Keratinocyte (primary cell): Measurements from ENCODE around the gene SNX20. TPM values are rescaled to one million over a fixed set of nuclear protein-coding genes. Genes with fewer than 3 reads are reported as not detected.

Experiments
- DNase-seq: peaks from one replicate; pipeline ENCODE4 v3.0.0-alpha.2; 2011; ENCODE audit warnings: low read depth, missing footprints, low spot score
- FAIRE-seq: peaks from 2 replicates; lab custom pipeline; 2011; peaks lifted over from hg19 to GRCh38; lab: Jason Lieb, UNC
- H2AFZ ChIP-seq: 2 replicates; pipeline ENCODE4 v1.6.0; 2012; ENCODE audit warnings: low read length, control low read depth, inconsistent platforms; ENCODE audit not compliant: control insufficient read depth
- H3K27ac ChIP-seq: 2 replicates; pipeline ENCODE4 v1.5.1; 2011; ENCODE audit warnings: low read length; ENCODE audit not compliant: control insufficient read depth, insufficient read depth
- H3K27me3 ChIP-seq: 3 replicates; pipeline ENCODE4 v1.6.0; 2011; ENCODE audit warnings: low read length; ENCODE audit not compliant: control insufficient read depth, insufficient read depth; ENCODE audit errors: extremely low read depth
- H3K36me3 ChIP-seq, 2 experiments: 2 replicates in 1 of 2; 3 replicates in 1 of 2; pipeline ENCODE4 v1.5.1; 2011; ENCODE audit warnings: low read length in 2 of 2, mild to moderate bottlenecking in 1 of 2; ENCODE audit not compliant: control insufficient read depth in 2 of 2, insufficient read depth in 2 of 2; ENCODE audit errors: extremely low read depth in 1 of 2
- H3K4me1 ChIP-seq: 3 replicates; pipeline ENCODE4 v1.5.1; 2011; ENCODE audit warnings: low read length; ENCODE audit not compliant: control insufficient read depth, insufficient read depth; ENCODE audit errors: extremely low read depth
- H3K4me2 ChIP-seq: 3 replicates; pipeline ENCODE4 v1.6.0; 2011; ENCODE audit warnings: low read depth, low read length; ENCODE audit not compliant: control insufficient read depth, insufficient read depth; ENCODE audit errors: extremely low read depth
- H3K4me3 ChIP-seq, 3 experiments: fragments of 200-600 bp in 1 of 3; sonication (generic) in 1 of 3; 2 replicates in 2 of 3; 3 replicates in 1 of 3; pipeline ENCODE4 v1.5.1; 2011 to 2016; ENCODE audit warnings: low read length in 3 of 3, mild to moderate bottlenecking in 3 of 3, control low read depth in 2 of 3, inconsistent platforms in 1 of 3, low read depth in 1 of 3, mixed read lengths in 1 of 3, mixed run types in 1 of 3, moderate library complexity in 1 of 3; ENCODE audit not compliant: control insufficient read depth in 2 of 3, insufficient read depth in 2 of 3; ENCODE audit errors: extremely low read depth in 1 of 3
- H3K79me2 ChIP-seq: 2 replicates; pipeline ENCODE4 v1.6.0; 2012; ENCODE audit warnings: low read length; ENCODE audit not compliant: control insufficient read depth, insufficient read depth
- H3K9ac ChIP-seq: 3 replicates; pipeline ENCODE4 v1.6.0; 2011; ENCODE audit warnings: low read length; ENCODE audit not compliant: control insufficient read depth, insufficient read depth; ENCODE audit errors: extremely low read depth
- H3K9me1 ChIP-seq: 3 replicates; pipeline ENCODE4 v1.6.0; 2011; ENCODE audit warnings: low read length; ENCODE audit not compliant: control insufficient read depth, insufficient read depth; ENCODE audit errors: extremely low read depth
- H3K9me3 ChIP-seq: 2 replicates; pipeline ENCODE4 v1.5.1; 2012; ENCODE audit warnings: low read depth, low read length; ENCODE audit not compliant: control insufficient read depth
- H4K20me1 ChIP-seq: 3 replicates; pipeline ENCODE4 v1.6.0; 2011; ENCODE audit warnings: low read length; ENCODE audit not compliant: control insufficient read depth, insufficient read depth; ENCODE audit errors: extremely low read depth
- EZH2 ChIP-seq: IDR thresholded peaks from one replicate; pipeline ENCODE4 v1.6.1; 2012; ENCODE audit warnings: inconsistent platforms, mild to moderate bottlenecking, low read length, moderate library complexity
- dilution Hi-C: fragments of 300-500 bp; cut with MboI; formaldehyde crosslinking; loops from one replicate; pipeline ENCODE4 v1.7.0; 2020; ENCODE audit warnings: low sequenced_read_pairs; ENCODE audit not compliant: extremely low pct_ligation_motif_present
- polyA plus RNA-seq, 5 experiments: library from polyadenylated mRNA; depleted of rRNA in 3 of 5; stranded (reverse) in 3 of 5; stranded (forward) in 1 of 5; unstranded in 1 of 5; fragments of >200 nt; gene quantifications; 1 replicate in 1 of 5; 2 replicates in 3 of 5; 3 replicates in 1 of 5; pipeline versions ENCODE4 v1.2.1 to v1.2.3, GENCODE V29; 2011 to 2012; ENCODE audit warnings: missing spikeins in 2 of 5, low read depth in 1 of 5, low replicate concordance in 1 of 5
- TF ChIP-seq, protein P1 (sequence below), 3 experiments: IDR thresholded peaks in 1 of 3; conservative IDR thresholded peaks in 1 of 3; optimal IDR thresholded peaks in 1 of 3; 2 replicates in 2 of 3; 3 replicates in 1 of 3; pipeline versions ENCODE3 to v1.5.1; 2011; ENCODE audit warnings: low read length in 3 of 3, mild to moderate bottlenecking in 3 of 3, moderate library complexity in 2 of 3, control low read depth in 1 of 3, inconsistent platforms in 1 of 3; ENCODE audit not compliant: insufficient read depth in 2 of 3; ENCODE audit errors: extremely low read depth in 1 of 3

Gene SNX20
- polyA plus RNA-seq, 1 donor (not counting 4 experiments of a cell fraction or from before 2014, with no cell fraction given), result not detected

DNA sequence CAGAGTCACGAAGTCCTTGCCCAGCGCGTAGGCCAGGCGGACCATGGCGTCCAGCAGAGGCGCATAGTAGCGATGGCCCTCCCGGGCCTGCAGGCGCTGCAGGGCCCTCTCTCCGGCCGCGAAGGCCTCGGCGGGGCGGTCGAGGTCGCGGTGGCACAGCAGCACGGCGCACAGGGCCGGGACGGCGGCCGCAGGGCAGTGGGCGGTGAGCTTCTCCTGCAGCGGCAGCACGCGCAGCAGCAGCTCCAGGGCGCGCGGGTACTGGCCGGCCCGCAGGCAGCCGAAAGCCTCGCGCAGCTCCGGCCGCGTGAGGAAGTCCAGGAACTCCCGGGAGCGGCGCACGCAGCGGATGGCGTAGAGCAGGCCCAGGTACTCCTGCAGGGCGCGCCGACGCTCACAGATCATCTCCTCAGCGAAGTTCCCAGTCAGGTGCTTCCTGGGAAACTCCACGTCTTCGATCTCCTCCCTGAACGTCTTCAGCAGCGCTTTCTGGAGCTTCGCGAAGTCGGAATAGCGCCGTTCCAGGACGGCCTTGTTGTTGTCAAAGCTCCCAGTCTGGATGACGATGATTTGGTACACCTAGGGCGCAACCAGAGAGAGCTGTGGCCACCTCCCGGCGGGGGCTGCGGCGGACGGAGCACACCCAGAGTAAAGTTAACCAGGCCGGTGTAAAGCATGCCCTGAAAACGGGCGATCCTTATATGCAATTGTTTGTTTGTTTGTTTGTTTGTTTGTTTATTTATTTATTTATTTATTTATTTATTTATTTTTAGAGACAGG, 7.4 kb downstream of the SNX20 start:
- no peak overlapping the region for H3K27ac ChIP-seq
- H3K79me2 ChIP-seq, result no peaks in the 10 kb centered on the region
- H3K9me3 ChIP-seq, result peaks cover 9% of the 10 kb centered on the region
- H3K9ac ChIP-seq, result no peak overlapping the region
- H4K20me1 ChIP-seq, result no peaks in the 10 kb centered on the region
- dilution Hi-C loops, result no loop called here
- H3K27me3 ChIP-seq, result no peaks in the 10 kb centered on the region
- no peak overlapping the region for H3K4me2 ChIP-seq
- H2AFZ ChIP-seq, result no peak overlapping the region
- DNase-seq (no peak), FAIRE-seq (no peak)
- no peak overlapping the region for H3K4me3 ChIP-seq
- H3K9me1 ChIP-seq, result no peaks in the 10 kb centered on the region
- TF ChIP-seq, protein P1, sequence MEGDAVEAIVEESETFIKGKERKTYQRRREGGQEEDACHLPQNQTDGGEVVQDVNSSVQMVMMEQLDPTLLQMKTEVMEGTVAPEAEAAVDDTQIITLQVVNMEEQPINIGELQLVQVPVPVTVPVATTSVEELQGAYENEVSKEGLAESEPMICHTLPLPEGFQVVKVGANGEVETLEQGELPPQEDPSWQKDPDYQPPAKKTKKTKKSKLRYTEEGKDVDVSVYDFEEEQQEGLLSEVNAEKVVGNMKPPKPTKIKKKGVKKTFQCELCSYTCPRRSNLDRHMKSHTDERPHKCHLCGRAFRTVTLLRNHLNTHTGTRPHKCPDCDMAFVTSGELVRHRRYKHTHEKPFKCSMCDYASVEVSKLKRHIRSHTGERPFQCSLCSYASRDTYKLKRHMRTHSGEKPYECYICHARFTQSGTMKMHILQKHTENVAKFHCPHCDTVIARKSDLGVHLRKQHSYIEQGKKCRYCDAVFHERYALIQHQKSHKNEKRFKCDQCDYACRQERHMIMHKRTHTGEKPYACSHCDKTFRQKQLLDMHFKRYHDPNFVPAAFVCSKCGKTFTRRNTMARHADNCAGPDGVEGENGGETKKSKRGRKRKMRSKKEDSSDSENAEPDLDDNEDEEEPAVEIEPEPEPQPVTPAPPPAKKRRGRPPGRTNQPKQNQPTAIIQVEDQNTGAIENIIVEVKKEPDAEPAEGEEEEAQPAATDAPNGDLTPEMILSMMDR (optimal IDR thresholded peaks at IDR 0.05 in 1 of 3, IDR thresholded peaks at IDR 0.05 in 1 of 3, conservative IDR thresholded peaks at IDR 0.05 in 1 of 3; ENCODE audit: extremely low read depth in 1 of 3, insufficient read depth in 2 of 3, low read length in 3 of 3), result no peak
- TF ChIP-seq EZH2, result no peak
- no peaks in the 10 kb centered on the region for H3K4me1 ChIP-seq
- H3K36me3 ChIP-seq, result no peaks in the 10 kb centered on the region

DNA sequence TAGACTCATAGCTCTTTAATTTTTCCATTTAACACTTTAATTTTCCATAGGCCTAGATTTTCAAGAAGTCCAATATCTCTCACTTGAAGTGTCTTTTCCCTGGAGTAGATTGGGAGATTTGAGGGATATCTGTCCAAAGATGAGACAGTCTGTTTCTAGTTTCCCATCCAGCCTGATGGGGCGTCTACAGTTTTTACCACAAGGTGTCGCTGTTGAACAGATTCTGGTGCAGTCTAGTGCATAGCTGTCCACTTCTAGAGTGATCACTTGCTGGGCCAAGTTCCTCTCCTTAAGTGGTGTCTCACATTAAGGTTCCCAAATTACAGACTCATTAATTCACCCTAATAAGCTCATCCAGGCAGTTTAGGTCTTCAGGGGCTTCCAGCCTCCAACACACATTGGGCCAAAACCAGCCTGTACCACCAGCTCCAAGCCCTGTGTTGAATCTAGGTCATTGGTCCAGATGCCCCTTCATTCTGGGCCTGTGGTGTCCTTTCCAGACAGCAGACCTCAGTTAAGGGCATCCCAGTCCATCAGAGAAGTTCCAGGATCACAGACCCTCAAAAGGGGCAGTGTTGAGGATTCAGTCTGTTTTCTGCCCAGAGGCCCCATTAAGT, 9.4 kb downstream of the SNX20 start:
- Histone ChIP-seq H3K79me2 (no peaks in the 10 kb centered on the region), H3K36me3 (no peaks in the 10 kb centered on the region), H3K27ac (no peak overlapping the region), H3K9ac (no peak overlapping the region), H2AFZ (no peak overlapping the region), H4K20me1 (no peaks in the 10 kb centered on the region), H3K4me1 (no peaks in the 10 kb centered on the region), H3K9me3 (peaks cover 9% of the 10 kb centered on the region), H3K4me3 (no peak overlapping the region), H3K9me1 (no peaks in the 10 kb centered on the region), H3K4me2 (no peak overlapping the region), H3K27me3 (no peaks in the 10 kb centered on the region)
- DNase-seq, result peak; percentile 7
- dilution Hi-C loops, result no loop called here
- peak; percentile 17 for FAIRE-seq
- TF ChIP-seq, protein P1 (optimal IDR thresholded peaks at IDR 0.05 in 1 of 3, IDR thresholded peaks at IDR 0.05 in 1 of 3, conservative IDR thresholded peaks at IDR 0.05 in 1 of 3; ENCODE audit: extremely low read depth in 1 of 3, insufficient read depth in 2 of 3, low read length in 3 of 3), result peak; percentile 57 to 77 (median 73)
- no peak for TF ChIP-seq EZH2
